Esophagus muscularis mucosa (tissue), 4 donors: ENCODE results near the gene DSCAML1. TPM values are rescaled to one million over a fixed set of nuclear protein-coding genes. Genes with fewer than 3 reads are reported as not detected.

ENCODE experiments used
- DNase-seq: peaks from one replicate; pipeline ENCODE4 v3.0.0-alpha.2; 2017; ENCODE audit errors: extremely low spot score
- H3K27ac ChIP-seq, 4 donors: fragments of 200-600 bp; sonication (generic); replicated peaks in 1 of 4; 1 replicate in 3 of 4; 2 replicates in 1 of 4; pipeline ENCODE4 v1.5.1; 2016 to 2019; ENCODE audit warnings: mild to moderate bottlenecking in 1 of 4
- H3K27me3 ChIP-seq, 4 donors: fragments of 200-600 bp; sonication (generic); one replicate each; pipeline versions ENCODE4 v1.5.1 to v1.6.0; 2016 to 2019
- H3K36me3 ChIP-seq, 4 donors: fragments of 200-600 bp; sonication (generic); one replicate each; pipeline ENCODE4 v1.5.1; 2016 to 2019
- H3K4me1 ChIP-seq, 4 donors: fragments of 200-600 bp; sonication (generic); one replicate each; pipeline ENCODE4 v1.5.1; 2016 to 2019
- H3K4me3 ChIP-seq, 4 donors: fragments of 200-600 bp; sonication (generic); 1 replicate in 2 of 4; 2 replicates in 2 of 4; pipeline ENCODE4 v1.5.1; 2016 to 2019; ENCODE audit warnings: mild to moderate bottlenecking in 4 of 4, moderate library complexity in 1 of 4
- H3K9me3 ChIP-seq, 4 donors: fragments of 200-600 bp; sonication (generic); 1 replicate in 3 of 4; 2 replicates in 1 of 4; pipeline ENCODE4 v1.5.1; 2016 to 2019
- EP300 ChIP-seq: sonication (generic); formaldehyde crosslinking; IDR thresholded peaks from one replicate; pipeline ENCODE4 v1.6.1; 2017; ENCODE audit warnings: antibody characterized with exemption
- POLR2A ChIP-seq: fragments of 450-650 bp; IDR thresholded peaks from one replicate; pipeline ENCODE4 v1.6.1; 2017; ENCODE audit warnings: antibody characterized with exemption, moderate library complexity, mild to moderate bottlenecking, low read depth
- POLR2AphosphoS5 ChIP-seq, 2 donors: sonication (generic); formaldehyde crosslinking; IDR thresholded peaks; one replicate each; pipeline ENCODE4 v1.6.1; 2017; ENCODE audit warnings: antibody characterized with exemption in 2 of 2
- WGBS: methylation state at CpG from one replicate; pipeline ENCODE4 v1.1.5; 2018; 5-methylcytosine and 5-hydroxymethylcytosine counted together
- intact Hi-C: fragments of 100-400 bp; cut with DNase I; formaldehyde crosslinking; loops from one replicate; pipeline ENCODE4 v1.15.1; 2023
- total RNA-seq, 4 donors: library from RNA; depleted of rRNA; stranded (reverse); fragments of >200 nt; gene quantifications; one replicate each; pipeline versions ENCODE4 v1.1.0 to v1.2.1, GENCODE V29; 2016
- TF ChIP-seq, protein P1 (sequence below), 3 experiments: fragments of 200-600 bp in 2 of 3; fragments of 450-650 bp in 1 of 3; sonication (generic) in 2 of 3; IDR thresholded peaks; one replicate each; pipeline ENCODE4 v1.5.1; 2017 to 2019; ENCODE audit warnings: antibody characterized with exemption in 3 of 3, mild to moderate bottlenecking in 2 of 3, moderate library complexity in 1 of 3

The DSCAML1 gene
- total RNA-seq, 4 donors from 2014 or later: 0.50 to 5.8 (median 1.2) TPM

DNA sequence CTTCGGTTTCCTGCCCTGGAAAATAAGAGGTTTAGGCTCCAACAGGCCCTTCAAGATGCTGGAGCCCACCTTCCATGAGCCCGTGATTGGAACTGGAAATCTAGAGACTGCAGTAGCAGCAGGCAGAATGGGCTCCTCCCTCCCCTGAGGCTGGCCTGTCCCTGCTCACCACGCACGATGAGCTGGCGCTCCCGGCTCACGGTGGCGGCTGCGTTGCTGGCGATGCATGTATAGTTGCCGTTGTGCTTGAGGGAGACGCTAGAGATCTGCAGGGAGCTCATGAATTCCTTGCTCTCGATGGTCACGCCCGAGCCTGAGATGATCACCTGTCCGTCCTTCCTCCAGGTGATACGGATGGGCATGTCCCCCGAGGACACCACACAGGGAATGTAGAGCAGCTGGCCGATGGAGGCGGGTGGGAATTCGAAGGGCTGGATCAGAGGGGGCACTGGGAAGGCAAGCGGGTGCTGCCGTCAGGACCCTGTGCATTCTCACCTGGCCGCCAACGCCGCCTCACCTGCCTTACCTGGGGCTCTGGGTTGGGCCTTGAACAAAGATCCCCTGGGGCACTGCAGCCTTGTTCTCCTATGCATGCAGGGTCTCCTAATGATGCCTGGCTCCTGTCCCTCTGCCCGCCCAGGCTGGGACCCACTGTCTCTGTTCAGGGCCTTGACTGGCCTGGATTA lies 291.6 kb downstream of the DSCAML1 start:
- intact Hi-C loops: no loop called here
- Histone ChIP-seq H3K27ac (no peak overlapping the region), H3K36me3 (peaks cover 0 to 4% (median 0%) of the 10 kb centered on the region in 4 donors), H3K27me3 (peaks cover 0 to 15% (median 0%) of the 10 kb centered on the region in 4 donors), H3K4me3 (no peak overlapping the region), H3K9me3 (no peaks in the 10 kb centered on the region), H3K4me1 (no peaks in the 10 kb centered on the region)
- WGBS: 95% methylated on average over 11 of the region's 27 CpGs
- TF ChIP-seq, protein P1, sequence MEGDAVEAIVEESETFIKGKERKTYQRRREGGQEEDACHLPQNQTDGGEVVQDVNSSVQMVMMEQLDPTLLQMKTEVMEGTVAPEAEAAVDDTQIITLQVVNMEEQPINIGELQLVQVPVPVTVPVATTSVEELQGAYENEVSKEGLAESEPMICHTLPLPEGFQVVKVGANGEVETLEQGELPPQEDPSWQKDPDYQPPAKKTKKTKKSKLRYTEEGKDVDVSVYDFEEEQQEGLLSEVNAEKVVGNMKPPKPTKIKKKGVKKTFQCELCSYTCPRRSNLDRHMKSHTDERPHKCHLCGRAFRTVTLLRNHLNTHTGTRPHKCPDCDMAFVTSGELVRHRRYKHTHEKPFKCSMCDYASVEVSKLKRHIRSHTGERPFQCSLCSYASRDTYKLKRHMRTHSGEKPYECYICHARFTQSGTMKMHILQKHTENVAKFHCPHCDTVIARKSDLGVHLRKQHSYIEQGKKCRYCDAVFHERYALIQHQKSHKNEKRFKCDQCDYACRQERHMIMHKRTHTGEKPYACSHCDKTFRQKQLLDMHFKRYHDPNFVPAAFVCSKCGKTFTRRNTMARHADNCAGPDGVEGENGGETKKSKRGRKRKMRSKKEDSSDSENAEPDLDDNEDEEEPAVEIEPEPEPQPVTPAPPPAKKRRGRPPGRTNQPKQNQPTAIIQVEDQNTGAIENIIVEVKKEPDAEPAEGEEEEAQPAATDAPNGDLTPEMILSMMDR (IDR thresholded peaks at IDR 0.05): no peak
- DNase-seq: no peak

DNA sequence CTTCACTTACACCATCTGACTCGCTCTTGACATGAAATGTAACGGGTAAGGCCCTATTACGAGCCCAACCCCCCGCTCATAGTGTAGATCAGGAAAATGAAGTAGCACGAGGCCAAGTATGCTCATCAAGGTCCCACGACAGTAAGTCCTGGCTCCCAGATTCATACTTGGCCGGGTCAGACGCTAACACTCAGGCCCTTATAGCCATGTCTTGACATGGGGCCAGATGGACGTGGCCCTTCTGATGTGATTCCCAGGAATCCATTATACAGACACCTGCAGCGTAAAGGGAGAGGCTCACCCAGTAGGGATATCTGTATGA lies 294.3 kb downstream of the DSCAML1 start:
- no peak for DNase-seq
- WGBS: 78% methylated on average over 5 of the region's 10 CpGs
- Histone ChIP-seq H3K4me1 (no peaks in the 10 kb centered on the region), H3K27ac (no peak overlapping the region), H3K27me3 (peaks cover 0 to 15% (median 0%) of the 10 kb centered on the region in 4 donors), H3K9me3 (no peaks in the 10 kb centered on the region), H3K4me3 (no peak overlapping the region), H3K36me3 (peaks cover 0 to 5% (median 0%) of the 10 kb centered on the region in 4 donors)
- TF ChIP-seq POLR2A (no peak), POLR2AphosphoS5 (IDR thresholded peaks at IDR 0.05) (no peak), EP300 (no peak)
- TF ChIP-seq, protein P1 (IDR thresholded peaks at IDR 0.05): no peak
- intact Hi-C loops: no loop called here

- 66% methylated on average over 22 of the region's 22 CpGs for WGBS
- Histone ChIP-seq H3K4me3 (no peak overlapping the region), H3K27me3 (peaks cover 0 to 14% (median 0%) of the 10 kb centered on the region in 4 donors), H3K36me3 (peaks cover 0 to 6% (median 0%) of the 10 kb centered on the region in 4 donors), H3K27ac (no peak overlapping the region), H3K4me1 (no peaks in the 10 kb centered on the region), H3K9me3 (no peaks in the 10 kb centered on the region)
- TF ChIP-seq EP300 (no peak), POLR2AphosphoS5 (IDR thresholded peaks at IDR 0.05) (no peak), POLR2A (no peak)
- TF ChIP-seq, protein P1 (IDR thresholded peaks at IDR 0.05): no peak
- DNase-seq: no peak
- intact Hi-C loops: no loop called here
Measured at GRCh38 chr11:117502015-117502778, 294.8 kb downstream of the DSCAML1 start.

GRCh38 chr11:117501237-117501898 lies 295.6 kb downstream of the DSCAML1 start:
- intact Hi-C loops: no loop called here
- no peaks in the 10 kb centered on the region for H3K4me1 ChIP-seq
- H3K27ac ChIP-seq: no peak overlapping the region
- no peak for DNase-seq
- no peak overlapping the region for H3K4me3 ChIP-seq
- TF ChIP-seq EP300 (no peak), POLR2AphosphoS5 (IDR thresholded peaks at IDR 0.05) (no peak), POLR2A (no peak)
- TF ChIP-seq, protein P1 (IDR thresholded peaks at IDR 0.05): no peak
- WGBS: 89% methylated on average over 14 of the region's 14 CpGs
- peaks cover 0 to 6% (median 0%) of the 10 kb centered on the region in 4 donors for H3K36me3 ChIP-seq
- H3K27me3 ChIP-seq: peaks cover 0 to 13% (median 0%) of the 10 kb centered on the region in 4 donors
- no peaks in the 10 kb centered on the region for H3K9me3 ChIP-seq
